Measurements from ENCODE around the gene SPOCK1. TPM values are rescaled to one million over a fixed set of nuclear protein-coding genes. Genes with fewer than 3 reads are reported as not detected.

Gene SPOCK1
- total RNA-seq, 1 experiment from 2014 or later: 23.9 TPM

DNA sequence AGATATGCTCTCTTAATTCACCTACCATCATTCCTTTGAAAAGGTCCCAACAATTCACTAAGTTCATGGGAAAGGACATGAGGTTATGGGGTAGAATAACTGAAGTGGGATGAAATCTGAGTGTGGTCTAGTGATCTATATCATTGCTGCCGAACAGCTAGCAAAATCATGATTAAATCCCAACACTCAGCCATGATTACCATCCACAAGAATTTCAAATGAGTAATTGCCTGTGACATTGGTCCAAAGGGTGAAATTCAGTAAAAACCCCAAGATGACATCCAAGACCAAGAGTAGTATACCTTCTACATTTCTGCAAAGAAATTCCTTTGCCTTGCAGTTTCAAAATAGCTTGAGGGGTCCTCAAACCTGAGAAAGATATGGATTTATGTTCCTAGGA, 225.6 kb downstream of the SPOCK1 start:
- BruUV-seq (replicated peaks): no TSS peak
- Histone ChIP-seq H3K4me3 (no peak overlapping the region), H3K9me2 (ENCODE audit: insufficient read depth) (no peaks in the 10 kb centered on the region), H3K27ac (no peak overlapping the region), H3K36me3 (ENCODE audit: low read depth) (no peaks in the 10 kb centered on the region), H3K4me1 (replicated peaks; ENCODE audit: insufficient read depth) (no peaks in the 10 kb centered on the region), H3K79me2 (ENCODE audit: low read depth) (no peaks in the 10 kb centered on the region), H4K20me1 (ENCODE audit: insufficient read depth) (no peaks in the 10 kb centered on the region), H3F3A (ENCODE audit: insufficient read depth, low read depth) (no peaks in the 10 kb centered on the region), H2AFZ (no peak overlapping the region), H3K9me3 (ENCODE audit: insufficient read depth, low read depth) (no peaks in the 10 kb centered on the region), H3K27me3 (ENCODE audit: insufficient read depth, low read depth) (no peaks in the 10 kb centered on the region), H3K4me2 (no peak overlapping the region)
- intact Hi-C loops (cut with micrococcal nuclease; ENCODE audit: unreplicated experiment): no loop called here
- no peak for TF ChIP-seq EZH2 (IDR thresholded peaks at IDR 0.05; ENCODE audit: low read depth)
- no peak for TF ChIP-seq CTCF (conservative IDR thresholded peaks at IDR 0.05)
- no peak for DNase-seq
- ChIA-PET POLR2A (ENCODE audit: unreplicated experiment) (no interaction called here), CTCF (no interaction called here)

DNA sequence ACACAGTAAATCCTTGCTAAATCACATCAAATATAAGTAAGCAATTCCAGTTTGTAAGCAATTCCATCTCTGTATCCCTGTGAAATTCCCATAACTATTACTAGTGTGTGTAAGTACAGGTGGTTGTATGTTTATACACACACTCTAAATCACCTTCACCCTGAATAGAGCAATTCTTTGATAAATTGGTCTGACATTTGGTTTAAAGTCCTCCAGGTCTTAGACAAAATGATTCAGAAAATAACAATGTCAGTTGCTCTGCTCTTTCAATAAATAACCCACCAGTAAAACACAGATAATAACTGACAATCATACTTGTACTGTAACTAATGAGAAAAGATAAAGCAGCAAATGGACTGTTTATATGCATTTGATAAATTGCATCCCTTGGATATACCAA, 226.3 kb downstream of the SPOCK1 start:
- no peaks in the 10 kb centered on the region for H3K27me3 ChIP-seq (ENCODE audit: insufficient read depth, low read depth)
- CTCF ChIA-PET: no interaction called here
- no peaks in the 10 kb centered on the region for H3K9me2 ChIP-seq (ENCODE audit: insufficient read depth)
- H4K20me1 ChIP-seq (ENCODE audit: insufficient read depth): no peaks in the 10 kb centered on the region
- no peak for DNase-seq
- intact Hi-C loops (cut with micrococcal nuclease; ENCODE audit: unreplicated experiment): no loop called here
- no peaks in the 10 kb centered on the region for H3K79me2 ChIP-seq (ENCODE audit: low read depth)
- H3K27ac ChIP-seq: no peak overlapping the region
- no peak for TF ChIP-seq EZH2 (IDR thresholded peaks at IDR 0.05; ENCODE audit: low read depth)
- no peaks in the 10 kb centered on the region for H3K9me3 ChIP-seq (ENCODE audit: insufficient read depth, low read depth)
- no peaks in the 10 kb centered on the region for H3K36me3 ChIP-seq (ENCODE audit: low read depth)
- POLR2A ChIA-PET (ENCODE audit: unreplicated experiment): no interaction called here
- H2AFZ ChIP-seq: no peak overlapping the region
- H3K4me3 ChIP-seq: no peak overlapping the region
- no peaks in the 10 kb centered on the region for H3K4me1 ChIP-seq (replicated peaks; ENCODE audit: insufficient read depth)
- BruUV-seq (replicated peaks): no TSS peak
- H3K4me2 ChIP-seq: no peak overlapping the region
- no peaks in the 10 kb centered on the region for H3F3A ChIP-seq (ENCODE audit: insufficient read depth, low read depth)

DNA sequence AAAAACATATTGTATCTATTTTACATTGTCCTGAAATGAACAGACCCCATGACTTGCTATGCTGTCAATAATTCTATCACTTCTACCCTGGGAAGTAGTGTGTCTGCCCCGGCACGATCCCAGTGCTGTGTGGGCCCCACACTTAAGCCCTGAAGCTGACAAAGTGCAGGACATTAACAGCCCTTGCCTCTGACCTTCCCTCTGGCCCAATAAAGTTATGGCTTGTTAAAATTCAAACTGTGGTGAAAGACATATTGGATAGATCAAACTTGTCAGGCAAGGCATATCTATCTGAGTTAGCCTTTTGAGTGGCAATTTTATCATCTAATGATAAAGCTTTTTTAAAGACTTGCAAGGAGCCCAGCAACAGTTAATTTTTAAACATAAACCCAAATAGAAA, 229.2 kb downstream of the SPOCK1 start:
- Histone ChIP-seq H3K27me3 (ENCODE audit: insufficient read depth, low read depth) (no peaks in the 10 kb centered on the region), H3K36me3 (ENCODE audit: low read depth) (no peaks in the 10 kb centered on the region), H4K20me1 (ENCODE audit: insufficient read depth) (no peaks in the 10 kb centered on the region), H3K9me2 (ENCODE audit: insufficient read depth) (no peaks in the 10 kb centered on the region), H3K27ac (no peak overlapping the region), H3K79me2 (ENCODE audit: low read depth) (no peaks in the 10 kb centered on the region), H3K4me1 (replicated peaks; ENCODE audit: insufficient read depth) (no peaks in the 10 kb centered on the region), H3K4me2 (no peak overlapping the region), H3K9me3 (ENCODE audit: insufficient read depth, low read depth) (no peaks in the 10 kb centered on the region), H3F3A (ENCODE audit: insufficient read depth, low read depth) (no peaks in the 10 kb centered on the region), H2AFZ (no peak overlapping the region), H3K4me3 (no peak overlapping the region)
- BruUV-seq (replicated peaks): no TSS peak
- no peak for DNase-seq
- ChIA-PET POLR2A (ENCODE audit: unreplicated experiment) (interaction anchor here (0.6 kb wide), 1 partner anchor 231 kb away, joined by 4 read pairs; no protein-coding TSS in a partner anchor), CTCF (no interaction called here)
- intact Hi-C loops (cut with micrococcal nuclease; ENCODE audit: unreplicated experiment): no loop called here
- no peak for TF ChIP-seq EZH2 (IDR thresholded peaks at IDR 0.05; ENCODE audit: low read depth)
- TF ChIP-seq CTCF (conservative IDR thresholded peaks at IDR 0.05): no peak

DNA sequence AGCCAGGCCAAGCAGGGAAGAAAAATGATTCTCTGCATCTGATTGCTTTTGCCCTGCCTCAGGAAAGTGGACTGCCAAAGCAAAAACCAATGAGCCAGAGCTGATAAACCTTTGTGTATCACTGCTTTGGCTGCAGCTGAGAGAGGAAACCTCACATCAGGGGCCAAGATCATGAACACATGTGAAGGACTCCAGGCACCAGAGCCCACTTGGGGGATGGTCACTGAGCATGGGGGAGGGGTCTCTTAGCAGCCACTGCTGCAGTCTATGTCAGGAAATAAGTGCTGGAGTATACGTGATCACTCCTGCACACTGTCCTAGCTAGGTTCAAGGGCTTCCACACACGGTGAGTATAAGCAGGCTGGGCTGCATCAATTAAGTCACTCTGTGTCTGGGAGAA, 229.9 kb downstream of the SPOCK1 start:
- no peaks in the 10 kb centered on the region for H3F3A ChIP-seq (ENCODE audit: insufficient read depth, low read depth)
- POLR2A ChIA-PET (ENCODE audit: unreplicated experiment): no interaction called here
- H3K79me2 ChIP-seq (ENCODE audit: low read depth): no peaks in the 10 kb centered on the region
- H2AFZ ChIP-seq: no peak overlapping the region
- TF ChIP-seq CTCF (conservative IDR thresholded peaks at IDR 0.05): no peak
- TF ChIP-seq EZH2 (IDR thresholded peaks at IDR 0.05; ENCODE audit: low read depth): no peak
- H3K36me3 ChIP-seq (ENCODE audit: low read depth): no peaks in the 10 kb centered on the region
- no peaks in the 10 kb centered on the region for H3K9me3 ChIP-seq (ENCODE audit: insufficient read depth, low read depth)
- no peaks in the 10 kb centered on the region for H3K4me1 ChIP-seq (replicated peaks; ENCODE audit: insufficient read depth)
- no peaks in the 10 kb centered on the region for H3K27me3 ChIP-seq (ENCODE audit: insufficient read depth, low read depth)
- H3K9me2 ChIP-seq (ENCODE audit: insufficient read depth): no peaks in the 10 kb centered on the region
- no peak overlapping the region for H3K4me2 ChIP-seq
- H3K4me3 ChIP-seq: no peak overlapping the region
- no peaks in the 10 kb centered on the region for H4K20me1 ChIP-seq (ENCODE audit: insufficient read depth)
- no peak overlapping the region for H3K27ac ChIP-seq
- no peak for DNase-seq
- intact Hi-C loops (cut with micrococcal nuclease; ENCODE audit: unreplicated experiment): no loop called here
- CTCF ChIA-PET: no interaction called here
- BruUV-seq (replicated peaks): no TSS peak

All from PC-9 (cell line).